K562 (cell line): ENCODE measurements around the gene SLC37A3. TPM values are rescaled to one million over a fixed set of nuclear protein-coding genes. Genes with fewer than 3 reads are reported as not detected.

Experiments
- DACH1 ChIP-seq: fragments of 450-650 bp; IDR thresholded peaks from 2 replicates; pipeline ENCODE4 v1.6.1; 2018; ENCODE audit not compliant: partially characterized antibody
- EP400 ChIP-seq: fragments of 450-650 bp; IDR thresholded peaks from 2 replicates; pipeline ENCODE4 v1.6.1; 2017; ENCODE audit warnings: antibody characterized with exemption, mild to moderate bottlenecking, moderate library complexity
- HLTF ChIP-seq: fragments of 450-650 bp; IDR thresholded peaks from 2 replicates; pipeline ENCODE4 v1.6.1; 2016
- KDM1A ChIP-seq, 2 experiments: fragments of 450-650 bp; IDR thresholded peaks; 2 replicates each; pipeline ENCODE4 v1.6.1; 2016; ENCODE audit warnings: mild to moderate bottlenecking in 2 of 2
- MNT ChIP-seq, 2 experiments: fragments of 450-650 bp; conservative IDR thresholded peaks; 2 replicates each; pipeline ENCODE4 v1.6.1; 2017; ENCODE audit warnings: mild to moderate bottlenecking in 2 of 2, moderate library complexity in 2 of 2
- NFIX ChIP-seq: fragments of 250-450 bp; sonication (Bioruptor Pico); IDR thresholded peaks from 2 replicates; pipeline ENCODE4 v1.4.0; 2020; ENCODE audit warnings: low read depth, mild to moderate bottlenecking, moderate library complexity
- SMC3 ChIP-seq: conservative IDR thresholded peaks from 2 replicates; pipeline ENCODE4 v1.6.1; 2011; ENCODE audit warnings: low read depth, low read length, improper control_type of control experiment; ENCODE audit not compliant: insufficient read depth
- ZNF445 ChIP-seq: fragments of 250-450 bp; sonication (Bioruptor Pico); IDR thresholded peaks from 2 replicates; pipeline ENCODE4 v1.4.0; 2020; ENCODE audit warnings: low read depth, mild to moderate bottlenecking, moderate library complexity
- ZNF778 ChIP-seq: fragments of 450-650 bp; formaldehyde crosslinking; IDR thresholded peaks from 2 replicates; pipeline ENCODE4 v1.4.0; 2020; ENCODE audit warnings: mild to moderate bottlenecking, moderate library complexity
- polyA plus RNA-seq, 8 experiments: library from polyadenylated mRNA; depleted of rRNA in 4 of 8; stranded (reverse) in 5 of 8; unstranded in 3 of 8; fragments of >200 nt; fragmentation: Nextera tagmentation in 2 of 8; fragmentation: Illumina TruSeq in 1 of 8; extraction: Ambion mirVana in 2 of 8; extraction: Trizol in 1 of 8; gene quantifications; 2 replicates each; pipeline versions ENCODE4 v1.2.1 to v1.2.3, GENCODE V29; 2011 to 2014; ENCODE audit warnings: inconsistent platforms in 1 of 8, missing spikeins in 1 of 8
- total RNA-seq, 7 experiments: library from RNA; depleted of rRNA in 6 of 7; stranded (reverse); fragments of >200 nt in 6 of 7; fragmentation: Illumina TruSeq in 2 of 7; extraction: Trizol in 2 of 7; gene quantifications; 2 replicates each; pipeline versions ENCODE4 v1.2.1 to v1.2.3, GENCODE V29; 2011 to 2021; ENCODE audit warnings: low replicate concordance in 1 of 7
- TF ChIP-seq, protein P1 (sequence below): fragments of 450-650 bp; formaldehyde crosslinking; IDR thresholded peaks from 2 replicates; pipeline ENCODE4 v1.4.0; 2020; ENCODE audit warnings: mild to moderate bottlenecking, mixed read lengths
- TF ChIP-seq, protein P2 (sequence below): fragments of 250-450 bp; sonication (Bioruptor Pico); IDR thresholded peaks from 2 replicates; pipeline ENCODE4 v1.5.0; 2020; ENCODE audit warnings: mild to moderate bottlenecking, borderline replicate concordance
- TF ChIP-seq, protein P3 (sequence below), 3 experiments: fragments of 200-800 bp in 1 of 3; sonication (Bioruptor generic) in 1 of 3; sonication (generic) in 1 of 3; formaldehyde crosslinking in 1 of 3; IDR thresholded peaks; 2 replicates each; pipeline versions ENCODE4 v1.6.1 to v1.8.0; 2016 to 2022; ENCODE audit warnings: mild to moderate bottlenecking in 2 of 3, missing compliant biosample characterization in 2 of 3, missing genetic modification characterization in 2 of 3, missing genetic modification reagents in 1 of 3
- TF ChIP-seq, protein P4 (sequence below): fragments of 150-350 bp; IDR thresholded peaks from 2 replicates; pipeline ENCODE4 v1.6.1; 2014; ENCODE audit warnings: low read depth, mild to moderate bottlenecking, low read length, borderline replicate concordance

The SLC37A3 gene
- total and polyA plus RNA-seq, 9 of the 15 experiments (the other 6 are each of a cell fraction or from before 2014, with no cell fraction given): 11.7 to 59.1 (median 26.8) TPM

DNA sequence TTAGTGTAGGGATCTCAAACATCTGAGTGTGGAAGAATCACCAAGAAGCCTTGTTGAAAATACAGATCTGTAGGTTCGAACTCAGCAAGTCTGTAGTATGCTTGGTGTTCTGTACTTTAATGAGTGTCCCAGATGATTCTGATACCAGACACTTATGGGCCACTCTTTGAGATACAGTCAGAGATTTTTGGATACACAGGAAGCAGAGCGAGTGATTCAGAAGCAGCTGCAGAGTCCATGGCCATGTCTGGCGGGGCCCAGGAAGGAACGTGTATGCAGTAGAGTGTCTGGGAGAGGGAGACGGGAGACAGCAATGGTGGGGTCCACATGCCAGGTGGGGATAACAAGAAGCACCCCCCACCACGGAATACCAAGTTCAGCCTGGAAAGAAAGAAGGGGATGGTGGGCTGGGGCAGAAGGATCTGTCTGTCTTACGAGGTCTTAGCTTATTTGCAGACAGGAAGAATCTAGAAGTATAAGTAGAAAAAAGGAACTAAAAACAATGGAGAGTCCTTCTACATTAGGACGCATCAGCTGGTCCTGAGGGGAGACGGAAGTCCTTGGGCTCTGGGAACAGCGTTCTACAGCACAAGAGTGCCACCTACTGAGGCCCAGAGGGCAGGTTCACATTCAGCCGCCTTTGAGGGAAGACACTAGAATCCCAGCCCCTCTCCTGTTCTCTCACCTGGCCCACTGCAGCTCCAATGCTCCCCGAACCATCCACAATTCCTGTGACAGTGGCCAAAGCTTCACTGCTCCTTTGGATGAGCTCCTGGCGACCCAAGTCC, 55.4 kb downstream of the SLC37A3 start (continued):
- TF ChIP-seq, protein P1, sequence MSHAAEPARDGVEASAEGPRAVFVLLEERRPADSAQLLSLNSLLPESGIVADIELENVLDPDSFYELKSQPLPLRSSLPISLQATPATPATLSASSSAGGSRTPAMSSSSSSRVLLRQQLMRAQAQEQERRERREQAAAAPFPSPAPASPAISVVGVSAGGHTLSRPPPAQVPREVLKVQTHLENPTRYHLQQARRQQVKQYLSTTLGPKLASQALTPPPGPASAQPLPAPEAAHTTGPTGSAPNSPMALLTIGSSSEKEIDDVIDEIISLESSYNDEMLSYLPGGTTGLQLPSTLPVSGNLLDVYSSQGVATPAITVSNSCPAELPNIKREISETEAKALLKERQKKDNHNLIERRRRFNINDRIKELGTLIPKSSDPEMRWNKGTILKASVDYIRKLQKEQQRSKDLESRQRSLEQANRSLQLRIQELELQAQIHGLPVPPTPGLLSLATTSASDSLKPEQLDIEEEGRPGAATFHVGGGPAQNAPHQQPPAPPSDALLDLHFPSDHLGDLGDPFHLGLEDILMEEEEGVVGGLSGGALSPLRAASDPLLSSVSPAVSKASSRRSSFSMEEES (CRISPR knock-in tag): no peak
- TF ChIP-seq, protein P2, sequence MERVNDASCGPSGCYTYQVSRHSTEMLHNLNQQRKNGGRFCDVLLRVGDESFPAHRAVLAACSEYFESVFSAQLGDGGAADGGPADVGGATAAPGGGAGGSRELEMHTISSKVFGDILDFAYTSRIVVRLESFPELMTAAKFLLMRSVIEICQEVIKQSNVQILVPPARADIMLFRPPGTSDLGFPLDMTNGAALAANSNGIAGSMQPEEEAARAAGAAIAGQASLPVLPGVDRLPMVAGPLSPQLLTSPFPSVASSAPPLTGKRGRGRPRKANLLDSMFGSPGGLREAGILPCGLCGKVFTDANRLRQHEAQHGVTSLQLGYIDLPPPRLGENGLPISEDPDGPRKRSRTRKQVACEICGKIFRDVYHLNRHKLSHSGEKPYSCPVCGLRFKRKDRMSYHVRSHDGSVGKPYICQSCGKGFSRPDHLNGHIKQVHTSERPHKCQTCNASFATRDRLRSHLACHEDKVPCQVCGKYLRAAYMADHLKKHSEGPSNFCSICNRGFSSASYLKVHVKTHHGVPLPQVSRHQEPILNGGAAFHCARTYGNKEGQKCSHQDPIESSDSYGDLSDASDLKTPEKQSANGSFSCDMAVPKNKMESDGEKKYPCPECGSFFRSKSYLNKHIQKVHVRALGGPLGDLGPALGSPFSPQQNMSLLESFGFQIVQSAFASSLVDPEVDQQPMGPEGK (CRISPR knock-in tag): no peak
- TF ChIP-seq ZNF778 (CRISPR knock-in tag) (no peak), EP400 (no peak), KDM1A (IDR thresholded peaks at IDR 0.05) (no peak), DACH1 (peak; percentile 17), MNT (conservative IDR thresholded peaks at IDR 0.05) (no peak), ZNF445 (CRISPR knock-in tag) (no peak), HLTF (no peak), SMC3 (peak; percentile 62), NFIX (no peak)
- TF ChIP-seq, protein P3, sequence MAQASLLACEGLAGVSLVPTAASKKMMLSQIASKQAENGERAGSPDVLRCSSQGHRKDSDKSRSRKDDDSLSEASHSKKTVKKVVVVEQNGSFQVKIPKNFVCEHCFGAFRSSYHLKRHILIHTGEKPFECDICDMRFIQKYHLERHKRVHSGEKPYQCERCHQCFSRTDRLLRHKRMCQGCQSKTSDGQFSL (CRISPR knock-in tag; IDR thresholded peaks at IDR 0.05): no peak
- TF ChIP-seq, protein P3 (tag; IDR thresholded peaks at IDR 0.05): no peak
- TF ChIP-seq, protein P4, sequence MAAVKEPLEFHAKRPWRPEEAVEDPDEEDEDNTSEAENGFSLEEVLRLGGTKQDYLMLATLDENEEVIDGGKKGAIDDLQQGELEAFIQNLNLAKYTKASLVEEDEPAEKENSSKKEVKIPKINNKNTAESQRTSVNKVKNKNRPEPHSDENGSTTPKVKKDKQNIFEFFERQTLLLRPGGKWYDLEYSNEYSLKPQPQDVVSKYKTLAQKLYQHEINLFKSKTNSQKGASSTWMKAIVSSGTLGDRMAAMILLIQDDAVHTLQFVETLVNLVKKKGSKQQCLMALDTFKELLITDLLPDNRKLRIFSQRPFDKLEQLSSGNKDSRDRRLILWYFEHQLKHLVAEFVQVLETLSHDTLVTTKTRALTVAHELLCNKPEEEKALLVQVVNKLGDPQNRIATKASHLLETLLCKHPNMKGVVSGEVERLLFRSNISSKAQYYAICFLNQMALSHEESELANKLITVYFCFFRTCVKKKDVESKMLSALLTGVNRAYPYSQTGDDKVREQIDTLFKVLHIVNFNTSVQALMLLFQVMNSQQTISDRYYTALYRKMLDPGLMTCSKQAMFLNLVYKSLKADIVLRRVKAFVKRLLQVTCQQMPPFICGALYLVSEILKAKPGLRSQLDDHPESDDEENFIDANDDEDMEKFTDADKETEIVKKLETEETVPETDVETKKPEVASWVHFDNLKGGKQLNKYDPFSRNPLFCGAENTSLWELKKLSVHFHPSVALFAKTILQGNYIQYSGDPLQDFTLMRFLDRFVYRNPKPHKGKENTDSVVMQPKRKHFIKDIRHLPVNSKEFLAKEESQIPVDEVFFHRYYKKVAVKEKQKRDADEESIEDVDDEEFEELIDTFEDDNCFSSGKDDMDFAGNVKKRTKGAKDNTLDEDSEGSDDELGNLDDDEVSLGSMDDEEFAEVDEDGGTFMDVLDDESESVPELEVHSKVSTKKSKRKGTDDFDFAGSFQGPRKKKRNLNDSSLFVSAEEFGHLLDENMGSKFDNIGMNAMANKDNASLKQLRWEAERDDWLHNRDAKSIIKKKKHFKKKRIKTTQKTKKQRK: no peak
